GM21619 (cell line): ENCODE measurements around the gene PPP1R8.
"Not testable (repeated sequence)": the region's sequence is repeated elsewhere in the genome, so short reads cannot be mapped to it uniquely, and the experiment has no call there.

Experiments
- ATAC-seq: cut with Tn5 transposase; IDR thresholded peaks from one replicate; pipeline ENCODE4 v1.9.1; 2021; ENCODE audit not compliant: unreplicated experiment

The PPP1R8 gene

DNA sequence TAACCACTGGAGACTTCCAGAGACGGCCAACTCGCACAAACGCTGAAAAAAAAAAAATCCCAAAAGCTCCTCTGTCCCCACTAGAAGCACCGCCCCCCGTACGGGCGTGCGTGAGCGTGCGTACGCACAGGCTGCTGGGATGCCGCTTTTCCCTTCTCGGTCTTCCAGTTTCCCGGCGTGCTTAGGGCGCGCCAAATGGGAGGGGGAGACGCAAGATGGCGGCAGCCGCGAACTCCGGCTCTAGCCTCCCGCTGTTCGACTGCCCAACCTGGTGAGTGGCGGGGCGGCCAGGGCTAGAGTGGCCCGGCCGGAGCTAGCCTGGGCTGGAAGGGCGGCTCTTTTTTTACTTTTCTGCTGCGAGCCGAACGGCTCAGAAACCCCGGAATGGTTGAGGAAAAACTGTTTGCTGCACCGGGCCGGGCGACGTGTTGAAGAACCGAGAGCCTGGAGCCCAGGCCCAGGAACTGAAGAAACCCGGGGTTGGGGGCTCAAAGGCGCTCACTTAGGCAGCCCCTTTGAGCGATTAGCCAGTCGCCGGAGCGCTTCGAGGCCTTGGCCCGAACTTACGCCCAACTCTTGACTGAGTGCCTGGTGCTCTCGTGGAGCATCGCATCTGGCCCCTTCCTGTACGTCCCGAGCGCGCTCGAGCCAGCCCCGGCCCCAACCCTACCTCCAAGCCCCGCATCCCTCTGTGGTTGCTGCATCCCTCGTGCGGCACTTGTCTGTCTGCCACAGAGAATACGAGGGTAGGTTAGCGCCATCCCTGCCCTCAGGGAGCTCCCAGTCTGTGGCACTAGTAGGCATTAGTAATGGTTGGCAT is at the start of gene PPP1R8:
Gene PPP1R8, plus strand, starts transcription at position 162 of the 820 bp plus-strand sequence. Its CDS starts 54 bp downstream, at position 216.
- ATAC-seq = peak; percentile 97

DNA sequence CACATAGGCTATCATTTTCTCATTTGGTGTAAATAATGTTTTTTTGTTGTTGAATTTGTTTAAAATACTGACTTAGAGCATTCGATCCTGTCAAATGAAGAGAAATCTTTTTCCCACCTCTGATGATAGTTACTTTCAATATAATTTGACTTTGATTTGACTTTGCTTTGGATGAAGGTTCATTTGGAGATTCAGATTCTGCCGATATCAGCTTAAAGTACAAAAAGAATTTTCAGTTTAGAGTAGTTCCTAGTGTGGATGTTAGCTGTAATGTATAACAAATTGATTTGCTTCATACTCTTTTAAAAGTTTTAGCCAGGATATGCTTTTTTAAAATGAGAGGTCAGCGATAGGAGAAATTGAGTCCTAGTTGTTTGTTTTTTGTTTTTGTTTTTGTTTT is 47.6 kb upstream of the PPP1R8 start:
- no peak for ATAC-seq

DNA sequence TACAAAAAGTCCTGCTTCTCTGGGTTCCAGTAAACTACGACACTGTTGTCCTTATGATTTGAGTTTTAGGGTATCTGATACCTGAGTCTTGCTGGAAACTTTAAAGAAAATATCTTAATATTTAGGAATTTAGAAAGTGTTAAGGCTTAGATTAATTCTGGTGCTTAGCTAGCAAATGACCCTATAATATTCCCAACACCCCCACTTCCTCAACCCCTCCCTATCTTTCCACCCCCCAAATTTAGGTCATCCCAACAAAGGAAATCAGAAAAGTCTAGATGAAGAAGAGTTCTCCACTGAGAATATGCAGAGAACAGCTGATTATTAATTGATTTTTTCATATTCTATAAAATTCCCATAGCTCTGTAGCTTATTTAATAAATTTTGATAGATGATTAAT is 45.9 kb upstream of the PPP1R8 start:
- ATAC-seq = no peak

DNA sequence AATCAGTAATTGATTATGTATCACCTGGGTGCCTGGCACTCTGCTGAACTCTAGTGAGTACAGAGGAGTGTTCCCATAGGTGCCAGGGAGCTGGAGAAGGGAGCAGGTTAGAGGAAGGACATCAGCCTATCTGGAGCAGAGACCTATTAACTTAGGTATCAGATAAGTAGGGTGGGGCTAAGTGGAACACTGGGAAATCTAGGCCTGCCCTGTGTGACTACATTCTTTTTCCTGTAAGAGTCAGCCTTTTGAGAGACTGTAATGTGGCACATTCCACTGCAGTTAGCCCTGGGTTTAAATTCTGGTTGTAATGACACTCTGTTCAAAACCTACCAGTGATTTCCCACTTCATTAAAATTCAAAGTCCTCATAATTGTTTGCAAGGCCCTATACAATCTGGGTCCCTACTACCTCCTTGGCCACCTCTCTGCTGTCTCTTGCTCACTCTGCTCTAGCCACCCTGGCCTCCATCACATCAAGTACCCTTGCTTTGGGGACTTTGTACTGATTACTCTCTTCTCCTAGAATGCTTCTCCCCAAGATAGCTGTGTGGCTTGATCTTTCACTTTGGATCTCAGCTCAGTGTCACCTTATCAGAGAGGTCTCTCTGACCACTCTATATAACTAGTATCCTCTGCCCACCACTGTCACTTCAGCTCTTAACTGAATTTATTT is 44.7 kb upstream of the PPP1R8 start:
- ATAC-seq = no peak

DNA sequence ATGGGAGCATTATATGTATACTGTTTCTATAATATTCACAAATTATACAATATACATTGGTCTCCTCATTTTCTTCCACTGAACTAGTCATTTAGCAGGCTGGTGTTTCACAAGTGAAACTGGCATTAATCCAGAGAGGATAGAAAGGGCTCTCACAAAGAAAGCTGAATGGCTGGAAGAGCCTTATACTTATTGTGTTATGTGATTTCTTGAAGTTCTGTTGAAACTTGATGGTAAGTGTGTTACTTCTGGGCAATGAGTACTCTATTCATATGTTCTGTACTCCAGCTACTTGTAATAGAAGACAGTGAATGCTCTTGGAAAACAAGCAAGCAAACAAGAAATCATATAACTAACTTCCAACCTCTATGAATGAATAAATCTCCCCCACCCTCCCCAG is 42.7 kb upstream of the PPP1R8 start:
- ATAC-seq = no peak

DNA sequence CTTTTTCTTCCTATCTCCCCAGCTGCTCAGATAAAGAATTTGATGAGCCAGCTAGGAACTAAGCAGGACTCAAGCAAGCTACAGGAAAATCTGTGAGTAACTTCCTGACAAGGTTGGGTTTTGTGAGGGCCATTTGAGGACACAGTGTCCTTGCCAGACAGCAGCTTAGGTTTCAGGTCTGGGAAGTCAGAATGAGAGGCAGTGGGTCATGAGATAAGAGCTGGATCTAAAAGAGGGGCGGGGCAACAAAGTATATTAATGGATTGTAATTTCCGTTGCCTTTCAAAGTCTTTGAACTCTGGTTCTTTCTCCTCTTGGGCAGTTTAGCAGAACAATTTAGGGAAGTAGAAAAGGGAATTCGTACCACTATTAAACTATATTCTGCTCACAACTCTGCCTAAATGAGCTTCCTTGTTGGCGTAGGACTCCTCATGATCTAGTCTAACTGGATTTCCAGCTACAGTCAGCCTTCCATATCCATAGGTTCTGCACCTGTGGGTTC is 41.0 kb upstream of the PPP1R8 start:
- ATAC-seq = no peak

DNA sequence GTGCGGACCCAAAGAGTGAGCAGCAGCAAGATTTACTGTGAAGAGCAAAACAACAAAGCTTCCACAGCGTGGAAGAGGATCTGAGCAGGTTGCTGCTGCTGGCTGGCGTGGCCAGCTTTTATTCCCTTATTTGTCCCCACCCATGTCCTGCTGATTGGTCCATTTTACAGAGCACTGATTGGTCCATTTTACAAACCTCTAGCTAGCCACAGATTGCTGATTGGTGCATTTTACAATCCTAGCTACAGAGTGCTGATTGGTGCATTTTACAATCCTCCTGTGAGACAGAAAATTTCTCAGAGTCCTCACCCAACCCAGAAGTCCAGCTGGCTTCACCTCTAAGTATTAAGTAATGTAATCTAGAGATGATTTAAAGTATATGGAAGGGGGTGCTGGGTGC is 40.3 kb upstream of the PPP1R8 start:
- not testable (repeated sequence) for ATAC-seq

DNA sequence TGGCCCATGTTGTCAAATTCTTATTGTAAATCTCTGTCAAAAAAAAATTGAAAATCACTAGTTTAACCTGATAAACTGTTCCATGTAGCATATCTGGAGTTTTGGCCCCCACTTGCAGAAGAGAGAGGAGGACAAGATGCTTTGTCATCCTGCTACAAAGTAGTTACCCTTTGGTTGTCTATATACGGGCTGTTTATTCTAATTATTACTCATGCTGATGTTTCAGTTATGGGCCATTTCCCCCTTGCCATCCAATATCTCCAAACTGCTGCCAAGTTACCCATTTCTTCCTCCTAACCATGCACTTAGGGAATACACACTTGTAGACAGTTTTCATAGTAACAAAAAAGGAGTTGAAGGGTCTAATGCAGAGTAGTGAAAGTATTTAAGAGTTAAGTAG is 35.0 kb upstream of the PPP1R8 start:
- no peak for ATAC-seq

DNA sequence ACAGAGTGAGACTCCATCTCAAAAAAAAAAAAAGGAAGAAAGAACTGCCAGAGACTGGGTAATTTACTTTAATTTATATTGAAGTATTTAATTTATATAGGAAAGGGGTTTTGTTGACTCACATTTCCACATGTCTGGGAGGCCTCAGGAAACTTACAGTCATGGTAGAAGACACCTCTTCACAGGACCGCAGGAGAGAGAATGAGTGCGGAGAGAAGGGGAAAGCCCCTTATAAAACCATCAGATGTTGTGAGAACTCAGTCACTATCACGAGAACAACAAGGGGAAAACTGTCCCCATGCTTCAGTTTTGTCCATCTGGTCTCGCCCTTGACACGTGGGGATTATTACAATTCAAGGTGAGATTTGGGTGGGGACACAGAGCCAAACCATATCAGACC is 25.8 kb upstream of the PPP1R8 start:
- no peak for ATAC-seq

DNA sequence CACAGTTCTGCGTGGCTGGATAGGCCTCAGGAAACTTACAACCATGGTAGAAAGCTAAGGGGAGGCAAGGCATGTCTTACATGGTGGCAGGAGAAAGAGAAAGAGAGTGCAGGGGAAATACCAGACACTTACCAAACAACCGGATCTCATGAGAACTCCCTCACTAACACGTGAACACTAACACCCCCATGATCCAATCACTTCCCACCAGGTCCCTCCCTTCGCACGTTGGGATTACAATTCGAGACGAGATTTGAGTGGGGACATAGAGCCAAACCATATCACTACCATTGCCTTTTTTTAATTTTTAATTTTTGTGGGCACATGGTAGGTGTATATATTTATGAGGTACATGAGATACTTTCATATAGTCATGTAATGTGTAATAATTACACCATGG is 23.8 kb upstream of the PPP1R8 start:
- no peak for ATAC-seq

DNA sequence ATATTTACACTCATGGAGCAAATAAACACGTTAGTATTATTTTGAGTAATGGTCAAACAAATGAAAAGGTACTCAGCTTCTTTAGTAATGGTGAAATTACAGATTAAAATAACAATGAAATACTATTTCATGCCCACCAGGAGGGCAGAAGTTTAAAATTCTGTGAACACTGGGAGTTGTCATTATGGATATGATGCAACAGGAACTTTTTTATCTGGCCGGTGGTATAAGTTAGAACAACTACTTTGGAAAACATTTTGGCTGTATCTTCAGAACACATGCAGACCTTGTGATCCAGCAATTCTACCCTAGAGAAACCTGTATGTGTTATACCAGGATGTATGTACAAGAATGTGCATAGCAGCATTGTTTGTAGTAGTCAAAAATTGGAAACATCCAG is 23.2 kb upstream of the PPP1R8 start:
- no peak for ATAC-seq

DNA sequence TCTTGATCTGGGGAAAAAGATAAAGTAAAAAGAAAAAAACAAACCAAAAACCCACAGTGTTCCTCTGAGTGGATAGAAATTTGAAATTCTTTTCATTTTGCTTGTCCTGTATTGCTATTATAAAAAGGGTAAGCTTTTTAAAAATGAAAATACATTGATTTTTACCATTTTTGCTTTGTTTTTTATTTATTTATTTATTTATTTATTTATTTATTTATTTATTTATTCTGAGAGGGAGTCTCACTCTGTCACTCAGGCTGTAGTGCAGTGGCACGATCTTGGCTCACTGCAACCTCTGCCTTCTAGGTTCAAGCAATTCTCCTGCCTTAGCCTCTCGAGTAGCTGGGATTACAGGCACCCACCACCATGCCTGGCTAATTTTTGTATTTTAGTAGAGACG is 22.5 kb upstream of the PPP1R8 start:
- ATAC-seq = not testable (repeated sequence)

DNA sequence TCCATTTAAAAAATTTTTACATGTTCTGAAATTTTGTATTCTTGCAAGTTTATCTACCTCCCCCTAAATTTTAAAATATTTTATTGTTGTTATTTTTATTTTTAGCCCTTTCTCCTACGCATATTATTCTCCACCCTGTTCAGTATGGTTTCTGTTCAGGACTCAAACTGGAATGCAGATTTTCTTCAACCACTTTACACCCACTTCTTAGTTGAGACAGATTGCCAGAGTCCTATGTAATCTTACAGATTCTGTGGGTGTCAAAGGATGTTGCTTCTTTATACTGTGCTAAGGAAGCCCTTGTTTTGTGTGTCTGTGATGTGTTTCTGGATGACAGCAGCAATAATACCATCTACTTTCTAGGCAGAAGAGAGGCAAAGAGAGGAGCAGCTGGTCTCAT is 20.7 kb upstream of the PPP1R8 start:
- ATAC-seq = no peak

DNA sequence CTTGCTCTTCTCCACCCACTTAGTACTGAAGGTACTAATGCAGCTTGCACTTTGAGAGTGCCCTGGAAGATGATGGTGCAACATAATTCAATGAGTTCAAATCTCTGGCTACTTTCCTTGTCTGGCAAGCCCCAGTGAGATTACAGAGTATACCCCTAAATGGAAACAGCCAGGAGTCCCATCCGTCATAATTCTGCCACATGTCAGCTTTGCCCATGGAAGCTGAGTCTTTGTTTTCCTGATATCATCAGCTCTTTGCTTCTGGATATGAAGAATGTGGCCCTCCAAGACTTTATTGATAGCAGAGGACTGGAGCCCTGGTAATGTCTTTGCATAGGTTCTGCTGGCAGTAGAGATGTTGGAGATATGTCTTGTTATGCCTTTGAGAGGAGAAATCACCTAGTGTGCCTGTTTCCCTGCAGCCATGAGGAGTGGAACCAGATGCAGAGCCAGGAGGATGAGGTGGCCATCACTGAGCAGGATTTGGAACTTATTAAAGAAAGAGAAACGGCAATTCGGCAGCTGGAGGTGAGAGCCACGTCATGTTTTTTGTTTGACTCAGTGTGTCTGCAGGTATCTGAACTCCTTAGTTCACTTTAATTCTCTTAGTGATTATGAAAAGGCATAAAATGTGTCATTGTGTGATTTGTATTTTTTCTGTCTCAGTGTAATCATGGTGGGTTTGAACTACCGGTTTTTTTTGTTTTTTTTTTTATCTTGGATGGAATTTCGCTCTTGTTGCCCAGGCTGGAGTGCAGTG is 18.7 kb upstream of the PPP1R8 start:
- ATAC-seq = no peak

DNA sequence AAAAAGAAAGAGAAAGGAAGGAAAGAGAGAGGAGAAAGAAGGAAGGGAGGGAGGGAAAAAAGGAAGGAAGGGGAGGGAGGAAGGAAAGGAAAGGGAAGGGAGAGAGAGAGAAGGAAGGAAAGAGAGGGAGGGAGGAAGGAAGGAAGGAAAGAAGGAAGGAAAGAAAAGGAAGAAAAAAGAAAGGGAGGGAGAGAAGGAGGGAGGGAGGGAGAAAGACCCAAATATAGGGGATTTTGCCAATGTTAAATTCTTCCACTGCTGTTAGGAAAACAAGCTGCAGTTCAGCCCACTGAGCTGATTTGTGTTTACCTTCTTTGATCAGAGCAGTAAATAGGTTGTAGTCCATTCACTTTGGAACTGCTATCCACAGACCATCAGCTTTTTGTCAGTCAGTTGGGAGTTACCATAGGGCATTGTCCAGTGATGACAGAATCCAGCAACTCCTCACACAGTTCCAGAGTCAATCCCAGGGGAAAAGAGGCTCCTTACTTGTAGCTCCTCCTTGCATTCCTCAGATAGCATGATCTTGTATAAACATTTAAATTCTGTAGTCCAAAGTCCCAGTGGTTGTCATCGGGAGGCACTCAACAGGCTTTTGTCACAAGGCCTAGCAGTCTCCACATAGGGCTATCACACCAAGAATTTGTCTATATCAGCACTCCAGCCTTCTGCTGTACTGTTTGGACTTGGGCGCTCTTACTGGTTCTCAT is 13.5 kb upstream of the PPP1R8 start:
- ATAC-seq = no peak

DNA sequence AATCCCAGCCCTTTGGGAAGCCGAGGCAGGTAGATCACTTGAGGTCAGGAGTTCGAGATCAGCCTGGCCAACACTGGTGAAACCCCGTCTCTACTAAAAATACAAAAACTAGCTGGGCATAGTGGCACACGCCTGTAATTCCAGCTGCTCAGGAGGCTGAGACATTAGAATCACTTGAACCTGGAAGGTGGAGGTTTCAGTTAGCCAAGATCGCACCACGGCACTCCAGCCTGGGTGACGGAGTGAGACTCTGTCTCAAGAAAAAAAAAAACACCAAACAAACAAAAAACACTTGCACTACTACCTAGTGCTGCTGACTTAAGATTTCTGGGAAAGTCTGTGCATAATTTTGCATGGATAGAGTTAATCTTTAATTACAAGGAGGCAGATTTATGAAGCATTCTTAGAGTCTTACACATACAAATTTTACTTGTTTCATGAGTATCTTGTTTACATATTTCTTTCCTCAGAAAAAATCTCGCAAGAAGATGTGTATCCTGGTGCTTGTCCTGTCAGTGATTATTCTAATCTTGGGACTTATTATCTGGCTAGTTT is 8.7 kb upstream of the PPP1R8 start:
- no peak for ATAC-seq

DNA sequence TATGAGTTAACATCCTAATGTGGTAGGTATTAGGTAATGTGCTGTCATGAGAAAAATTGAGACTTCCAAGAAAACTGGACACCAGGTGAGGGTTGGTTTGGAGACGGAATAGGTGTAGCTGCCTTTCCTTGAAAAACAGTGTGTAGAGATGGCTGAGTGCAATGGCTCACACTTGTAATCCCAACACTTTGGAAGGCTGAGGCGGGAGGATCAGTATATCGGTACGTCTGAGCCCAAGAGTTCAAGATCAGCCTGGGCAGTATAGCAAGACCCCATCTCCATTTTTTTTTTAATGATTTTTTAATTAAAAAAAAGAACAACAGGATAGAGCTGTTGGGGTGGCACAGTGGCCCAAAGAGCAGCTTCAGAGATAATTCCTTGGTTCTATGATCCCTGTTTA is 6.8 kb upstream of the PPP1R8 start:
- ATAC-seq = no peak

DNA sequence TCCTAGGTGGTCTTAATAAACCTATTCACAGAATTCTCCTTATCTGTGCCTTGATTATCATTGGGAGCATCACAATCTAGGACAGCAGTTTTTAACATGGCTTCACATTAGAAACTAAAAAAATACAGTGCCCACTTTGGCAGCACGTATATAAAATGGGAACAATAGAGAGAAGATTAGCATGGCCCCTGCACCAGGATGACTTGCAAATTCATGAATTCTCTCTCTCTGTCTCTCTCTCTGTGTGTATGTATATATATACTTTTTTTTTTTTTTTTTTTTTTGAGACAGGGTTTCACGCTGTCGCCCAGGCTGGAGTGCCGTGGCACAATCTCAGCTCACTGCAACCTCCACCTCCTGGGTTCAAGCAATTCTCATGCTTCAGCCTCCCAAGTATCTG is 6.2 kb upstream of the PPP1R8 start:
- ATAC-seq = no peak

DNA sequence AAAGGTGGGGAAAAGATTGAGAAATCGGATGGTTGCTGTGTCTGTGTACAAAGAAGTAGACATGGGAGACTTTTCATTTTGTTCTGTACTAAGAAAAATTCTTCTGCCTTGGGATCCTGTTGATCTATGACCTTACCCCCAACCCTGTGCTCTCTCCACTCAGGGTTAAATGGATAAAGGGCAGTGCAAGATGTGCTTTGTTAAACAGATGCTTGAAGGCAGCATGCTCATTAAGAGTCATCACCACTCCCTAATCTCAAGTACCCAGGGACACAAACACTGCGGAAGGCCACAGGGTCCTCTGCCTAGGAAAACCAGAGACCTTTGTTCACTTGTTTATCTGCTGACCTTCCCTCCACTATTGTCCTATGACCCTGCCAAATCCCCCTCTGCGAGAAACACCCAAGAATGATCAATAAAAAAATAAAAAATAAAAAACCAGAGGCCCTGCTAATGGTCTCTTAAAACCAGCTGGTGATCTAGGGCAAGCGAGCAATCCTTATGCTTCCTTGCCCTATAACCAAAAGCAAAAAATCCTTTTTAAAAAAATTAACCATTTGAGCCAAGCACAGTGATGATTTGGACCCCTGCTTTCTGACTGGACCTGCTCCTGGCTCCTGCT is 1.1 kb upstream of the PPP1R8 start:
- not testable (repeated sequence) for ATAC-seq
